Suppressor macrophage treated with lipopolysaccharide for 4 hours (primary cell): ENCODE measurements around the gene CACNA2D1.
"Not testable (repeated sequence)": the region's sequence is repeated elsewhere in the genome, so short reads cannot be mapped to it uniquely, and the experiment has no call there.

Experiments
- DNase-seq: peaks from one replicate; pipeline ENCODE4 v3.0.0-alpha.2; 2020

Gene CACNA2D1

DNA sequence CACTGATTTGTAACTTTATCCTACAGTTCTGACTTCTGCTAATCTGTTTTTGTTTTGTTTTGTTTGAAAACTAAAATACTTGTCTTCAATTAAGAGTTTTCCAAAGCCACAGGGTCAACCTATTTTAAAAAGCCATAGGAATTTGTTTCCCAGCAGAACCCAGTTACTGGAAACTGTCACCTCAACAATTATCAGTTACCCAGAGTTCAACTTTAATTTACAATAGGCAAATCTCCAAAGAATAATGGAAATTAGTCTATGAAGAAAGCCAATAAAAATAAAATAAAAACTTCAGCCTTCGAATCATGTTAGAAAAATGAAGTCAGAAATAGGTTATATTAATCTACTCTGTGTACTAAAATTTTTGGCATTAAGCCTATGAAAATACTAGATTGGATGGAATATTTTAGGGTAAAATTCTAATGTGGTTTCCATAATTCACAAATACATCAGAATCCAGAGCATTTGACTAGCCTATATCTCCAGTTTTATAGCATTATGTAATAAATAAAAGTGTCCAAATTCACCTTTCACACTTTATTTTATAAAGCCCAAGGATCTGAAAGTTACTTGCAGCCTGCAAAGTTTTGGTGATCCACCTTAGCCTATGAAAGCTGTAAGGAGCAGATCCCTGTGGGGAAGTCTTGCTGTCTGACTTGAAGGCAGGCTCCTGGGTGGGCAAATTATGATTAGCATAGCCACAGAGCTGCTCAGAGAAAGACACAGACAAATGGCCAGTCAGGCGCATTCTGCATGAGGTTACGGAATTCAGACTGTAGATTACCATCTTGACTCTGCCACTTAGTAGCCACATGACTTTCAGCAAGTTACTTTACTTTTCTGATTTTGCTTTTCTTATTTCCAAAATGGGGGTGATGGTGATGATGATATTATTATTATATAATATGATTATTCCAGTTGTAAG, 423.8 kb downstream of the CACNA2D1 start:
- no peak for DNase-seq

DNA sequence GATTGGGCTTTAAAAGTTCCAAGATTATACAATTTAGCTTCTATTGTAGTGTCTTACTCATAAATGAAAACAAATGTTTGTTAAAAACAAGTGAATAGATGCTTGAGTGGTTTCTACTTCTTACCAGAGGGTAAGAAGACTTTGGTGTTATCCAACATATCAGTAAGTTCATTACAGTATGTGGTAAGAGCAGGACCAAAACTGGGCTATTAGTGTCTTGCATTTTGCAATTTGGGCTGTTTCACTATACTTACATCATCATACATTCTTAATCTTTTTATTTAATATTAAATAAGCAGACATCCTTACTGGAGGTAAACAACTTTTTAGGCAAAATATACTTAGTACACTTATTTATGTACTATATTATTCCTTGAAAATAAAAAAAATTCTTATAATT, 425.4 kb downstream of the CACNA2D1 start:
- no peak for DNase-seq

DNA sequence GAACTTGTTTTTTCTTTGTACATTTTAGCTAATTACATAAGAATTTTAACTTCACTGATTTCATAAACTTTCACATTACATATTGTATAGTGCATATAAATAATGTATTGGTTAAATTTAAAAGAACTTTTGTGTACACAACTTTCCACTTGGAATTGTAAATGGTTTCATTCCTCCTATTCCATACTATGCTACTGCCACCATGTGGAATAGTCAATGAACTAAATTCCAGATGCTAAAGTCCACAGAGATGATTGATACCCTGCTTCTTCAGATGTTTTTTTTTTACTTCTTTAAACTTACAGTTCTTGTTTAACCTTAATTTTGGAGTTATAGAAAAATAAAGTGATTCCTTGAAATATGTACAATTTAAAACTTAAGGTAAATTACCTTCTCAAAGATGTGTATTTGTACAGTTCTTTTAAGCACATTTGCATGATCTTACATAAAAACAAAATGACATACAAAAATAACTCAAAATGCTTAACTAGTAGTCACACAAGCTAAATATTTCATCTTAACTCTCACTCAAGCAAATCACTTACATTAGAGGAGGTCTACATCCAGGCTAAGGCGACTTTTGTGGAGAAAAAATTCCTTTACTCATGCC, 426.1 kb downstream of the CACNA2D1 start:
- DNase-seq, result peak; percentile 21

DNA sequence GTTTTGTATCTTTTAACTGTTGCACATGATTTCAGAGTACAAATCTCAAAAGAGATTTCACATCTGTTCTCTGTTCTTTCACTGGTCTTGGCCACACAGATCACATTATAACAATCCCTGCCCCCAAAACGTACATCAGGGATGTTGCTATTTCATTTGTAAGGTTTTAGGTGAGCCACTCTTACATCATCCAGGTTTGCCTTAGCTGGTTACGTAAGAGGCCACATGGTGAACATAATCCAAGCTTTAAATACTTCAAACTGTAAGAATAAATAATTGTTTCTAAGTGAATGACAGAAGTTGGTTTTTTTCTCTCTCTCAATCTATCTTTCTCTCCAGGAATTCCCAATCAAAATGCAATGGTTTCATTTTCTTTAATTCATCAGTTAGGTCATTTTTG, 427.8 kb downstream of the CACNA2D1 start:
- no peak for DNase-seq

DNA sequence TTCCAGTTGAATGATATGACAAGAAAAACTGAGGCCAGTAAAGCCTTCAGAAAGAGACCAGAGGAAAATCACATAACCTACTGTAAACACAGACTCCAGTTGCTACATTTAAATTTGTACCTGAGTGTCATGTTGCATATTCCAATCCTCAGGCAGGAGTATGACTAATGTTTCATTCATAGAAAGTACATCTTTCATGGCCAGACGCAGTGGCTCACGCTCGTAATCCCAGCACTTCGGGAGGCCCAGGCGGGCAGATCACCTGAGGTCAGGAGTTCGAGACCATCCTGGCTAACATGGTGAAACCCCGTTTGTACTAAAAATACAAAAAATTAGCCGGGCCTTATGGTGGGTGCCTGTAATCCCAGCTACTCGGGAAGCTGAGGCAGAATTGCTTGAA, 429.0 kb downstream of the CACNA2D1 start:
- DNase-seq, result not testable (repeated sequence)

DNA sequence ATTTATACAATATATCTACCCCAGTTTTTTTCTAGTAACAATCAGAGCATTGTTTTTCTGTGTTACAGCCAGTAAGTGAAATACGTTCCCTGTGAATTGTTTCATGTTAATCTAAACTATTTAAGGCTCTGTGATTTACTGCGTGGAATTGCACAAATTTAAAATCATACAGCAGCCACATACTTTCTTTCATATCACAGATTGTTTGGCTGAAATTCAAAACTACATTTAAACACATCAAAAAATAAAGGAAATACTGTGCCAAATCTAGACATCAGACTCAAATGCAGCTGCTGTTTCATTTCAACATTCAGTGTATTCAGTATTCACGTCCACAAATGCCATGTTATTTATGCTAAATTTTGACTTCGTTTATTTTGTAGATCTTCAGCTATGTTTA, 431.1 kb downstream of the CACNA2D1 start:
- DNase-seq, result no peak

DNA sequence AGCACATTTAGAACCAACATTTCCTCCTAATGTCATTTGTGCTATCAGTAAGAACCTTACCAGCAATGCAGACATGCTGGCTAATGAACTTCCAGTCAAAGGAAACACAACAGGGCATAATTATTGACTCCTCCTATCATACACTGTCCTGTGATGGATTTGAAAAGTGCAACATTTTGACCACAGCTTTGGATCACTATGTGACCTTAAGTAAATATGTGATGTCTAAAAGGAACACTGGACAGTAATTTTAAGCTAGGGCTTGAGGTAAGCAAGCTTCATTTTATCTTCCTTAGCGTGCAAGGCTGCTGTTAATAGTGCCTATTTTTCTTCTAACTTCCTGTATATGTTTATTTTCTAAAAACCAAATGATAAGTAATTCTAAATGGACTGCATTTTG, 433.2 kb downstream of the CACNA2D1 start:
- DNase-seq, result no peak

DNA sequence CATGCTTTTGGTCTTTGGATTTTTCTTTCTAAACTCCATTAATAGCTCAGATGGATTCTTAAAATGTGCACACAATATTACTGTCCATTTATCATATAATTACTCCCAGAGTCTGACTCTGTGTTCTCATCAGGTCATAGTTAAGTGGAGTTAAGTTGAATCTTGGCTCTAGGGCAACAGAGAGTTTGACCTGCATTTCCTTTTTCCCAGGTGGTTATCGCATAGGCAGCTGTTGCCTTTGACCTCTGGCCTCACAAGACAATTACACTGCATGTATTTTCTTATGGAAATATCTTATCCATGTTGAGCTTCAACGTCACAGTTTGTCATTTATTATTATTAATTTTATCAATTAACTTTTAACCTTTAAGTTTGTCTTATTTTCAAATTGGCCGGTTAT, 436.3 kb downstream of the CACNA2D1 start:
- no peak for DNase-seq

DNA sequence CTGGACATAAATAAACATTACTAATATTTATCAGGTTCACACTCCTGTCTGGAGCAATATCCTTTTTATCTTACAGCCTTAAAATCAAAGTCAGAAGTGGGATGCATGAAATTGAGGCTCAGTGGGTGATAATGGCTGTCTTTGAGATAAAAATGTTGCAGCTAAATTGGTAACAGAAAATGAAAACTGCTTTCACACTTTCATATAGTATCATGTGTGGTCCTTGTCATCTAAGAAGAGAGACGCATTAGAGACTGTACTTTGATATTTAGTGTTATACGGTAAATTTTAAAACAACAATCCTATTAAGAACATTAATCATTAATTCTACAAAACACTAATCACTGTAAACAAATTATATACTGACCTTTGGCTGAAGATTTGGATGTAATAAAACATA, 438.5 kb downstream of the CACNA2D1 start:
- DNase-seq, result no peak

DNA sequence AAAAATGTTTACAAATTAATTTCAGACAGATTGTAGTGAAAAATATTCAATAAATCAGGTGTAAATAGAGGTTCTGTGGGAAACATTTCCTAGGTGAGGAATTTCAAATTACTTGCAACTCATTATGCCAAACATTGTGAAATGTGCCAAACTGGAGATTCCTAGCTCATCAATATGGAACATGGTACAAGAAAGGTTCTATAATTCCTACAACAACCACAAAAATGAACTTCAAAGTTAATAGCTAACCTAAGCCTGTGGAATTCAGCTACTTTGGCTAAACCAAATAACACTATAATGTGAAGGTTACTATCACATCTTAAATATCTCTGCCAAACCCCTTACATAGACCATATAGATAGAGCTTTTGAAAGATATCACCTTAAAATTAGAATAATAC, 450.4 kb downstream of the CACNA2D1 start:
- no peak for DNase-seq

DNA sequence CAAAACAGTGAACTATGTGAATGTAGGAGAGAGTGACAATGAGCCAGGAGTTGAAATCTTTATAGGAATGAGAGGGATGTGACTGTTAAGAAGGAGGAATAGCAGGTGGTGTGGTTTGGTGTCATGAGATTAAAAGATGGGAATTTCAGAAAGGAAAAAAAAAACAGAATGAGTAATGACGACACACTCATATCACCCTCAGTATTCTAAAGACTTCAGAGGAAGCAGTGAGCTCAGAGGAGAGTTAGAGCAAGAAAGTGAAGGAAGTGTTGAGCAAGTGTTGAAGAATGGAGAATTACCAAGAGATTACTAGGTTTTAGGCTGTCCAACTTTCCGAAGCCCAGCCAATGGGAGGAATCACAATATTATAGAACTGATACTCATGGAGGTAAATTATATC, 453.2 kb downstream of the CACNA2D1 start:
- DNase-seq, result peak; percentile 29

DNA sequence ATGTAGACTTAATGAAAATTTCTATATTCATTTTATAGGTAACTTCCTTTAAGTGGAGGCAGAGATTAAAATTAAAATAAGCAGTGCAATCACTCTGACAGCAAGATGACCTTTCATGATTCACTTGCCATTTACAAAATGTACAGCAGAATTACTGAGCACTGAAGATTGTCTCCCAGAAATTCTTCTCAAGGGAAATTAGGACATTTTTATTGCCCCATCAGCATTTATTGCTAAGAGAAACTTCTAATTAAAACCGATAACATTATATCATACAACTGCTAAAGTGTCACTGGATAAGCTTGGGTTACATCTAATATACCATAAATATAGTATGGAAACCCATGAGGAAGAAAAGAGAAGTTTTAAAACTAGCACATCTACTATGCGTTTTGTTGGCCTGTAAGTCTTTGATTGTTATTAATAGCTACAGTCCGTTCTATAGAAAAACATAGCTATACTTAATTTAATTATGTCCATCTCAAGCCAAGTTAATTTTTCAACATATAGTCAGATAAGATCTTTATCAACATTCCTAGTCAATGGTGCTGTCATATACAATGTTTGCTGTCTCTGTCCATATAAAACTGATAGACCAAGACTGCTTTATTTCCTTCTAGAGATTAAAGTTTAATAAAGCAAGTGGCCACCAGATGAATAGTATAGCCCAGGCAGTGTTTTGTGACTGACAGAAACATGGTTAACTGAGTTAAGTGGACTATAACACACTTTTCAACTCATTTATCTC, 456.7 kb downstream of the CACNA2D1 start:
- DNase-seq, result no peak

DNA sequence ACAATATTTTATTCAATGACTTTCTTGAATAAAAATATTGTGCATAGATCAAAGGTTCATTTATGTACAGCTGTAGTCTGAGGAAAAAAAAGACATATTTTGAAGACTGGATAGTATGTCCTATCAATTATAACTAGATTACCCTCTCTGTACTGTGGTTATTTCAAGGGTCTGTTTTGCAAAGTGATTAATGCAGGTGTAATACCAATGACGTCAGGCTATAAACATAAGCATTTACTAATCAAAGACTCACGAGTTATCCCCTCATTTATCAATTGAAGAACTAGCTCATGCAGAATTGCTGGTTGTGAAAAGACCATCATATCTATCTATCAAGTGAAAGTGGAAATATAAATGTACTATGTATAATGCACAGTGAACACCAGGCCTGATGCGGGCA, 460.2 kb downstream of the CACNA2D1 start:
- no peak for DNase-seq

DNA sequence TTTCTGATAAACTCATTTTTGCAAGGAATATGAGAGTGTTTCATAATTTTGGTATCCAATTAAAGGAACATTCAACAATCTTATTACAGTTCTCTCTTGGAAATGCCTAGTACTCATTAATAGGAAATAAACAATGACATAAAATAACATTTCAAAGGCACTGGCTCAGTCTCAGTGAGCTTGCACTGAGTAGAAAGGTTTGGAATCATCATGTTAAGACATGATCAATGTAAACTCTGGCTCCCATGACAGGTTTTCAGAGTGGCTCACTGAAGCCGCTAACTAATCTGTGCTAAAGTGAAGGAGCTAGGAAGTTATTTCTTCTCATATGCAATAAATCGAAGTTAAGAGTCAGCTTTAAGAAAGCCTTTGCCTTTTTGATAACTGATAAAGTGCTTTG, 470.5 kb downstream of the CACNA2D1 start:
- DNase-seq, result no peak

DNA sequence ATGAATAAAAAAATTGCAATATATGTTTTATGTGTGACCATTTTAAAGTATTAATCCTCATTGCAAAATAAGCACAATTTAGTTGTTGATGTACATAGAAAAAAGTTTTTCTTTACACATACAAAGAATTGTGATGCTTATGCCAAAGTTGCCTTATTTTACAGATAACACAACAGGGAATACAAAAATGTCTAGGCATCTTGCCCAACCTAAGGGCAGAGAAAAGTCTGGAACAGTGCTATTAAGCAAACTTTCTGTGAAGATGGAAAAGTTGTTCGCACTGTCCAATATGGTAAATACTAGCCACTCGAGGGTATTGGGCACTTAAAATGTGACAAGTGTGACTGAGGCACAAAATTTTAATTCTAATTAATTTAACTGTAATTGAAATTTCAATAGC, 483.6 kb downstream of the CACNA2D1 start:
- DNase-seq, result no peak

DNA sequence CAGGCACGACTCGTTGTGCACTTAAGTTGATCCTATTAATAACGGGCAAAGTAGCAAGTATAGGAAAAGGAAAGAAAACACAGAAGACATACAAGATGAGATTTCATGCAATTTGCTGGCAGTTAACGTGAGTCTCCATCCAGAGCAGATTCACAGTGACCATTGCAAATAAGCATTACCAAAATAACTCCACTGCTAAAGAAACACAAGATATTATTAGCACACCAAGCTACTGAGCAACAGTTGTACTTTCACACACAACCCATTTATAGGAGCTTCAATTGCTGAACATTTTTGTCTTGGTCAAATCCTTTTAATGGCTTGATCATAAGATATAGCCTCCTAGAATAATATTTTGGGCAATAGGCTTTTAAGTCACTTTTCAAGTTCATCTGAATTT, 486.1 kb downstream of the CACNA2D1 start:
- no peak for DNase-seq

DNA sequence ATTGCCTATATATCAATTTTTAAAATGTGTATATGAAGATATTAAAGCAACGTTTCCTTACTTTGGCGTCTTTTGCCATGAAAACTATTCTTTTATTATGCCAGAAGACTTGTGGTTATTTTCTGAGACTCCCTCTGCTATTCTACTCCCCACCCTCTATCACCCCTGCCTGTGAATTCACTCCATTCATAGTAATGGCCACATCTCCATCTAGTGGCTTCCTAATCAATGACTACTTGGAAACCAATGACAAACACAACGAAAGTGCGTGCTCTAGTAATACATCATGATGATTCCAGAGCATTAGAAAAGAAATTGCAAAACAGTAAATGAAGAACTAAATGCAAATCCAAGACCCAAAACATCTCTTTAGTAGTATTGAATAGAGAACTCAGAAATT, 487.1 kb downstream of the CACNA2D1 start:
- peak; percentile 69 for DNase-seq

DNA sequence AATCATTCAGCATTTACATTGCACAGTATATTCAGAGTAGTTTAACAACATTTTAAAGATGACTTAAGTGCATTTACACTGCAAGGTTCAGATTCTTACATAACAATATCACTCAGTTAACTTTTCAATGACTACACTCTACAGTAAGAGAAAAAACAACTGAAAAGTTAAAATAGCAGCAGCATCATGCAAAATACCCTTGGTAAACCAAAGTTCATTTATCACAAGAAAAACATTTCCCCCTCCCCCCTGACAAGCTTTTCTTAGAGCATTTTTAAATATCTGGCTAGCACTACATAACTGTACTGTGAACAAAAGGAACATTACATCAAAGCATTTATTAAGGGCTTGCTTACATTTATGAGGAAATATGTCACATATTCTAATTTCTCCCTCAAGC, 494.3 kb downstream of the CACNA2D1 start:
- no peak for DNase-seq

DNA sequence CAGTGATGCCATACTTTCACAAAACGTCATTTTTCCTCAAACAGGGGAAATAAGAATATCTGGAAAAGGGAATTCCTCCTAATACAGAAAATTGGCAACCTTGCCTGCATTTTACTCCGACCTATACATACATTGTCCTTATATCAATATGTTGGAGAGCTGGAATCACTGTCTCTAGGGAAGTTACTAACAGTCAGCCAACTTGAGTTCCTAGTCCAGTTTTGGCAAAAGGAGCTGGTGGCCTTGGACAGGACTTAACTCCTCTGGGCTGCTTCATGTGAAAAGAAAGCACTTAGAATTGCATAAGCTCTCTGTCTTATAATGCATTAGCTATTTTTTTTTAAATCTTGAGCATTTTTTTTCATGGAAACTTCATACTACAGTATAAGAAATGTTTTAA, 499.5 kb downstream of the CACNA2D1 start:
- DNase-seq, result no peak

DNA sequence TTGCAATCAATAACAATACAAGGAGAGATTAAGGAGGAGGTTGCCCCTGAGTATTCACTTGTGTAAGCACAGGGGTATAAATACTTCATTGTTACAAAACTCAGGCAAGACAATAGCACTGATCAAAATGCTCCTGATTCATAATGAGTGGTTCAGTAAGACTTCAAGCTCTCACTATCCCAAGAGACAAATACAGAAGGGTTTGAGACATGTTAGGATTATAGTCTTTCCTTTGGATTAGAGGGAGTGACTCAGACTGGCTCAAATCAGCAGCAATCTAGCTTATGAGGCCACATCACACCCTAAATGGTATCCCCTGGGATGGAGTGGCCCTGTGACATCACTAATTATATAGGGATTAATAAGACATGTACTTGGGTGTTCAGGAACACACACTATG, 506.5 kb downstream of the CACNA2D1 start:
- no peak for DNase-seq

DNA sequence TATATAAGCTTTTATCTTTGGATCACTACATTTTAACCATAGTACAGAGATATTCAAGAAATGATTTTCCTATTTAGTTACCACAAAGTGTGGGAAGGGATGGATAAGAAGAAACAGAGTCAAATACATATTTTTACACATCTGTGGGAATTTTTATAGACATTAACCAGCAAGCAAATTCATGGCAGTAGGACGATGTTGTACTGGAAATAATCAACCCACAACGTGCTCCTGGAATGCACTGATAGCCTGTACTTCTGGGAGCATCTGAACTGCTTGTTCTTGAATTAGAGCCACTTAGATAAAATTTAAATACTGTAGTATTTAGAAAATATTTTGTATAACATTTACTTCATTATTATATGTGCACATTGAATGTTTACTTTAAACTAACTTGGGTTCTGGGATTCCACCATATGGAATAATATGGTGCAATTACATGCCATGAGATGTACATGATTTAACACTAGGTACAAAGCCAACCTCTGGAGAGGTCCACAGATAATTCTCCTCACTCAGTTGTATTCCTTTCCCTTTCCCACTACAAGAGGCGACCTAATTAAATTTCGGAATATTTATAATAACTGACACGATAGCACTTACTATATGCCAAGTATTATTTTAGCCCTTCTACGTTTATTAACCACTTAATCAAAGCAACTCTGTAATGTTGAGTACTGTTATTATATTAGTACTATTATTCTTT, 508.8 kb downstream of the CACNA2D1 start:
- no peak for DNase-seq

DNA sequence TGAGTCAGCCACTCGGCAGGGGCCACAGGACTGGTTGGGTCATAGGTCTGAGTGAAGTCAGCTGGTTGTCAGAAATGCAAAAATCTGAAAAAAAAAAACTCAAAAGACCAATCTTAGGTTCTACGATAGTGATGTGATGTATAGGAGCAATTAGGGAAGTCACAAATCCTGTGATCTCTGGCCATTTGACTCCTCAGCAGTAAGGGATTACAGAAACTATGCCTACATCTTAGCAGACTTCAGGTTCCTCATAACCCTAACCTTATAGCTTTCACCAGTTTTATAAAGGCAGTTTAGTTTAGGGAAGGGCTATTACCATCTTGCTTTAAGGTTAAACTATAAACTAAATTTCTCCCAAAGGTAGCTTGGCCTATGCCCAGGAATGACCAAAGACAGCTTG, 510.6 kb downstream of the CACNA2D1 start:
- DNase-seq, result no peak

DNA sequence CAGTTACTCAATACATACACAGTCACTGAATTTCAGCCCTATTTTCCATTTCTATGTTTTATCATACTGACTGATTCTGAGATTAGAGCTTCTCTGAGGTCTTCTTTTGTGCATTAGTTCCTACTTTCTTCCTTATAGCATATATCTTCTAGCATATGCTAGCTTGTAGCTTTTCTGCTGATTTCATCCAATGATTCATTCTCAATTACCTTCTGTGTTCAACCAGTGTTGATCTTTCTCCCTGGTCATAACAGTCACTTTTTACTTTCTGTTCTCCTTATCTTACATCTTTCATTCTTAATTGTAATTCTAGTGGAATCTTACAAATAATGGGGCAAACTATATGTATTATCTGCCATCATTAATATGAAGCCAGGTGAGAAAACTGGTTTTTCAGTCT, 514.2 kb downstream of the CACNA2D1 start:
- DNase-seq, result peak; percentile 13
